LNCaP clone FGC (cell line): Measurements from ENCODE around the gene LMF2.

Source experiments
- DNase-seq: peaks from one replicate; pipeline ENCODE4 v3.0.0-alpha.2; 2011; ENCODE audit warnings: low read depth
- H3K4me3 ChIP-seq: 2 replicates; pipeline ENCODE4 v1.5.1; 2011; ENCODE audit warnings: mild to moderate bottlenecking, low read depth, low read length, control low read depth
- CTCF ChIP-seq: IDR thresholded peaks from 2 replicates; pipeline ENCODE4 v1.5.1; 2012; ENCODE audit warnings: mild to moderate bottlenecking; ENCODE audit not compliant: control insufficient read depth, insufficient read depth; ENCODE audit errors: extremely low read depth

LMF2 gene

GRCh38 chr22:50456466-50457234, 50.9 kb downstream of the LMF2 start:
- TF ChIP-seq CTCF: no peak
- DNase-seq: no peak
- no peak overlapping the region for H3K4me3 ChIP-seq

- no peak overlapping the region for H3K4me3 ChIP-seq
- TF ChIP-seq CTCF: no peak
- no peak for DNase-seq
Observed at GRCh38 chr22:50456026-50456425, 51.5 kb downstream of the LMF2 start.

- no peak for DNase-seq
- no peak overlapping the region for H3K4me3 ChIP-seq
- TF ChIP-seq CTCF: no peak
Observed at GRCh38 chr22:50455201-50455600, 52.3 kb downstream of the LMF2 start.

GRCh38 chr22:50454556-50455075, 52.9 kb downstream of the LMF2 start:
- no peak overlapping the region for H3K4me3 ChIP-seq
- no peak for DNase-seq
- TF ChIP-seq CTCF: no peak
